ENCODE measurements around the gene ACSF3. TPM values are rescaled to one million over a fixed set of nuclear protein-coding genes. Genes with fewer than 3 reads are reported as not detected.
"Not testable (repeated sequence)": the region's sequence is repeated elsewhere in the genome, so short reads cannot be mapped to it uniquely, and the experiment has no call there.

ACSF3 gene
- total RNA-seq, 1 experiment from 2014 or later, result 10.8 TPM

DNA sequence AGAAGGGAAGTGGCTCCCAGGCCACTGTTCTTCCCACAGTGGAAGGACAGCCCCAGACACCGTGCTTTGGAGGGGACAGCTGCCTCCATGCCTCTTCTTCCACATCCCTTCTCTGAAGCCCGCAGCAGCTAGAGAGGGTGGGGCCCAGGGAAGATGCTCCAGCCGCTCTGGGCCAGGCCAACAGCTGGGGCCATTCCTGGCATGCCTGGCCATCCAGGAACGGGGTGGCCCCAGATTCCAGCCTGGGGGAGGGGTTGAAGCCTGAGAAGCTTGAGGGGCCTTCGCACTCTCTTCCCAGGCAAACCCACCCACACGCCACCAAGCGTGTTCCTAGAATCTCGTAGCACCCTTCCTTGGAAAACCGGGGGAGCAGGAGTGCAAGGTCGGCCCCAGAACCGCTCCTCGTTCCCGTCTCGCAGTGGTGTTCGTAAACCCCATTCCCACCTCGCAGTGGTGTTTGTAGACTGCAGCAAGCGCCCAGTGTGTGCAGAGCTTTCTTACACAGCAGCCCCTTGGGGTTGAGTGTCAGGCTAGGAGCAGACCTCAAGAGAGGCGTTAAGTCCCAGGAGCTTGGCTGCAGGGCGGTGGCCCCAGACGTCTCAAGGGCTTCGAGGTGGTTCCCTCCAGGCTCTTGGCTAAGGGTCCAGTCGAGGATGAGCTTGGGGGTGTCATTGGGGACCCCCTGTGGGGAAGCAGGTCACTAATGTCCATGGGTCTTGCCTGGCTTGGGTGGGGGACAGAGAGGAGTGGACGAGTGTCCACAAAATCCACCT is 80.6 kb downstream of the ACSF3 start:
- no peak for DNase-seq (ENCODE audit: low read depth)

DNA sequence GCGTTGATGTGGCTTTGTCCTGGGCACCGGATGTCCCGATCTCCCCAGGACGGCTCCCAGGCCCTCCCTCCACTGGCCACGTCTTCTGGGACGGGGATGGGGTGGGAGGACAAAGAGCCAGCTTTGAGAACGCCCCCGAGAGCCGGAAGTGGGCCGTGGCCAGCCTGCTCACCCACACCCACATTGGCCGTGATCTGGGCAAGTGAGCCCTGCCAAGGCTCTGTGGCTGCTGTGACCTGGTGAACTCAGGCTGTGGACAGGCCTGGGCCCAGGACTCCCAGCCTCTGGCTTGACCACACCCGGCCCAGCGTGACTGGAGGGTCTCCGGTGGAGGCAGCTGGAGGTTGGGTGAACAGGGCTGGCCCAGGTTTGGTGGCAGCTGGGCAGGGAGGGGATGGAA is 81.2 kb downstream of the ACSF3 start:
- peak; percentile 89 for DNase-seq (ENCODE audit: low read depth)

DNA sequence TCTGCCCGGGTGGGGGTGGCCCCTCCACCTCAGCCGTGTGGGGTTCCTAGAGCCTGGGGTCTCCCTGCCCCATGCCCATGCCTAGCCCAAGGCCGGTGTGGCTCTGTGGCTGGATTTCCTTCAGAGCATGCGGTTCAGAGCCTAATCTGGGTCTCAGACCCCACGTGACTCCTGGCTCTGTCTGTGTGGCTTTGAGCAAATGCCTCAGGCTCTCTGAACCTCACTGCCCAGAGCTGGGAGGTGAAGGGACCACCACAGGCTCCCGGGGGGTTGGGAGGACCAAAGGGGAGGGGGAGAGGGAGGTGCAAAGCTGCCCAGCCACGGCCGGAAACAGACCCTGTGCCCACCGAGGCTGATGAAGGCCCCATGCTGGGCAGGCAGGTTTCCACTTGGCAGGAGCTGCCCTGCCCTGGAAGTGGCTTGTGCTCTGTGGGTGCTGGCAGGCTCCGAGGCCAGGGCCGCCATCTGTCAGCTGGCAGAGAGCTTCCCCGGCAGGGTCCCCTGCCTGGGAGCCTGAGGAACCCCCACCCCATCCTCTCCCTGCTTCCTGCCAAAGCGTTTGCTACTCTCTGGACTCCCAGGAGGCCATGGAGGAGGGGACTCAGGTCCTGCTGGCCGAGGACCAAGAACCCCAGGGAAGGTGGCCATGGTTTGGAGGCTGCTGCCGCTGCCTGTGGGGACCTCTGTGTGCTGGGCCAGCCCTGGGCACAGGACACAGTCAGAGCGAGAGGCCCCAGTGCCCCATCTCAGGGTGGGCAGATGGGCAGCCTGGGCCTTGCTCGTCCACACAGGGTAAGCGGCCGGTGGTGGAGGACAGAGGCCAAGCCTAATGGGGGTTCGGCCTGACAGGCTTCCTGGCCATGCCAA is 81.9 kb downstream of the ACSF3 start:
- DNase-seq (ENCODE audit: low read depth), result peak; percentile 74

DNA sequence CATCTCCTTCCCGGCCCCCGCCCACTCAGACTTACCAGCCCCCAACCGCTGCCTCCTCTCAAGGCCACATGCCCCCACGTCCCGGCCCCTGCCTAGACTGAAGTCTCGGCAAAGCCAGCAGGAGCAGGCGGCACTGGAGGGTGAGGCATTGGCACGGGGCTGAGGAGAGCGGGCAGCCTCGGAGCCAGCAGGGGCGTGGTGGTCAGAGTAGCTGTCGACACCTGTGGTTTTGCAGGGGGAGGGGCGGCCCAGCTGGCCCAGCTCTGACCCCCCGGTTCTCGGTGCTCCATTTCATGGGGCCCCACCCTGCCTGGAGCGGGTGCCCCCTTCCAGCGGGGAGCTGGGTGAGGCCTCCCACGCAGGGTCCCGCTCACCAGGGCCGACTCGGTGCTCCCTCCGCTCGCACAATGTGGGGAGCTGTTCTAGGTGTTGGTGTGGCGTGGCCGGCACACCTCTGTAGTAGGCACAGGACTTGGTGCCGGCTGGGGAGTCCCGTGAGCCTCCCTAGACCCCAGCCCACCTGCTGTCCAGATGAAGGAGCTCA is 82.6 kb downstream of the ACSF3 start:
- no peak for DNase-seq (ENCODE audit: low read depth)

DNA sequence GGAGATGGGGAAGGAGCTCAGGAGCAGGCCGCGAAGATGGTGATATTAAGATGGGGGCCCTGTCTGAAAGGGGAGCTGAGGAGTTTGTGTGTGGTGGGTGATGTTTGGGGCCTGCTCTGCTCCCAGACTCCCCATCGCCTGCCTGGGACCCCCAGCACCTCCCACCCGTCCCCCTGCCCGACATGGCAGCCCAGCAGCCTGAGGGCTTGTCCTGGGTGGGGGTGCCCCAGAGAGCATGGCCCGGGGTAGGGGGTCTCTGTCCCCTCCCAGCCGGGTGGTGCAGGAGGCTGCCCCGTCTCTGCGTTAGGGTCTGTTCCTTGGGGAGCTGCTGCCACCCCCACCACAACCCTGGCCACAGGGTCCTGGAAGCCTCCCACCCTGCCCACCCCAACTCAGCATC is 83.1 kb downstream of the ACSF3 start:
- no peak for DNase-seq (ENCODE audit: low read depth)

DNA sequence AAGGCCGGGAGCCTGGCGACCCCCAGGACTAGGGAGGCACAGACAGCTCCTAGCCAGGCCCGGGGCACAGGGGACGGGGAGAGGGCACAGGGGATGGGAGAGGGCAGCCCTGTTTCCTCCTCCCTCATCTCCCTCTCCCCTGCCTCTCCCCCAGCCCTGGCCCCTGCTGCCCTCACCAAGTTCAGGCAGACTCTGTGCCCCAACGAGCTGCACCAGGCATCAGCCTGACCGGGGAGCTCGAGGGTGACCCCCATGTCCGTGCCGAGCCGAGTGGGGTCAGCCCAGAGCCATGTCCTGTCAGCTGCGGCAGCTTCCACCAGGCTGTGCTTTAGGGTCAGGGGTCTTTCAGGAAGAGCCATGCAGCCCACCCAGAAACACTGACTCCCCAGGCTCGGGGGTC is 83.8 kb downstream of the ACSF3 start:
- no peak for DNase-seq (ENCODE audit: low read depth)

DNA sequence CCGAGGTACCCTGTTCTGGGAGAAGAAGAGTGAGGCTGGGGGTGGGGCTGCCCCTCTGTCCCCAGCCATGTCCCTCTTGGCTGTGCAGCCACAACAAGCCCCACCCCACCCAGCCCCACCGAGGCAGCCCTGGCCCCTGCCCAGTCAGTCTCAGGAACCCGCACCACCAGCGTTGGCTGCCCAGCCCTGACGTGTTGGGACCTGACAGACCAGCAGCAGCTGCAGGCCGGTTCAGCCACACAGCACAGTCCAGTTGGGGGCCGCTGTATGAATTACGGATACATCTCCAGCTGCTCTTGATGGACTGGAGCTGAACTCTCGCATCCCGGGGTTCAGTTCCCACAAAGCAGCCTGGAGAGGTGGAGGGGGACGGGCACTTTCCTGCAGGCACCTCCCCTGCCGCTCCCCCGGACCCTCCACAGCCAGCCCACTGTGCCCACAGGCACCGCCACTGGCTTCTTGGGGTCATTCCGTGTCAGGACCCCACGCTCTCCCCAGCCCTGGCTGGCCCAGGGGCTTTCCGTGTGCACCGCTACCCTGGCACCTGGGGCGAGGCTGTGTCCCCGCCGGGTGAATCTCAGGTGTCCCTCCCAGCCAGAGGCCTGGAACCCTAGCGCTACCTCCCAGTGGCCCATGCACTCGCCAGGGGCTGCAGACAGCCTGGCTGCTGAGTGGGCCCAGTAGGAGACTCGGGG is 84.9 kb downstream of the ACSF3 start:
- DNase-seq (ENCODE audit: low read depth), result no peak

DNA sequence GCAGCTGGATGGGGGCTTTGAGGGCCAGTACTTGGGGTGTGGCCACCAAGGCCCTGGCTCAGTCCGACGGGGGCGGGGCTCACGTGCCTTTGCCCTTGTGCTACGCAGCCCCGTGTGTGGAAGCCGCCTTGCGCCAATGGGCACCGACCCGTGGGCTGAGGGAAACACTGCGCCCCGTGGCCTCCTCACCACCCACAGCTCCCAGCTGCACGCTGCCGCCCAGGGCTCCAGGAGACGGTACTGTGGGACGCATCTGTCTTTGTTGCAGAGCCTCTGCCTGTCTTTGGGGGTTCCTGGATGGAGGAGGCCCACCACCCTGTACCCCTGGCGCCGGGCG is 85.5 kb downstream of the ACSF3 start:
- DNase-seq (ENCODE audit: low read depth), result no peak

DNA sequence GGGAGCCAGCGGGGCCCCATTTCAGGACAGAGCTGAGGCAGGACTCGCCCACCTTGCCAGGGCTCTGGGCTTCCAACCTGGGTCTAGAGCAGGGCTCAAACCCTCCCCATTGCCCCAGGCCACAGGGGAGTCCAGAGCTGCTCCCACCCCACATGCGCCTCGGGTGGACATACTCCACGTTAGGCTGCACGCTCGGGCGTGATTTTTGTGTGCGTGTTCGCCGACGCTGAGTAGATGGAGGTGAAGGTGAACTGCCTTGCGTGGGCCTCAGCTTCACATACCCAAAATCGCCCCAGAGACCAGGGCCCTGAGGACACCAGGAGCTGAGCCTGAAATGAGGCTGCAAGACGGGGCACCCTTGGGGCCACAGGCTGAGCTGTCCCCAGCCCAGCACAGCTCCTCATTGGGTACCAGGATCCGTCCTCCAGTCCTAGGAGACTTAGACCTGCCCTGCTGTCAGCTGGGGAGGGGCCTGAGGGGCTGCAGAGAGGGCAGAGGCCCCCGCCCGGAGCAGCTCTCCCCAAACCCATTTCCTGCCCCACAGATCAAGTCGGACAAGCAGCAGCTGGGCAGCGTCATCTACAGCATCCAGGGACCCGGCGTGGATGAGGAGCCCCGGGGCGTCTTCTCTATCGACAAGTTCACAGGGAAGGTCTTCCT is 86.1 kb downstream of the ACSF3 start:
- DNase-seq (ENCODE audit: low read depth), result no peak

DNA sequence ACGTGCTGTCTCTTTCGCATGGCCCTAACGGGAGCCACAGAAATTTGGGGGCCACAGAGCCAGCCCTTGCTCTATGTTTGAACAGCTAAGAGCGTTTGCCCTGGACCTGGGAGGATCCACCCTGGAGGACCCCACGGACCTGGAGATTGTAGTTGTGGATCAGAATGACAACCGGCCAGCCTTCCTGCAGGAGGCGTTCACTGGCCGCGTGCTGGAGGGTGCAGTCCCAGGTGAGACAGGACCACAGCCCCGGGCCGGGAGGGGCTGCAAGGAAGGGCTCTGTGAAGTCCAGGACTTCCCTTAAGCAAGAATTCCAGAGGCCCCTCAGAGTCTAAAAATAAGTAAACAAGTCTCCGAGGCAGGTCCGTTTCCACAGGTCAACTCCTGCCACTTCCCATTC is 89.8 kb downstream of the ACSF3 start:
- no peak for DNase-seq (ENCODE audit: low read depth)

DNA sequence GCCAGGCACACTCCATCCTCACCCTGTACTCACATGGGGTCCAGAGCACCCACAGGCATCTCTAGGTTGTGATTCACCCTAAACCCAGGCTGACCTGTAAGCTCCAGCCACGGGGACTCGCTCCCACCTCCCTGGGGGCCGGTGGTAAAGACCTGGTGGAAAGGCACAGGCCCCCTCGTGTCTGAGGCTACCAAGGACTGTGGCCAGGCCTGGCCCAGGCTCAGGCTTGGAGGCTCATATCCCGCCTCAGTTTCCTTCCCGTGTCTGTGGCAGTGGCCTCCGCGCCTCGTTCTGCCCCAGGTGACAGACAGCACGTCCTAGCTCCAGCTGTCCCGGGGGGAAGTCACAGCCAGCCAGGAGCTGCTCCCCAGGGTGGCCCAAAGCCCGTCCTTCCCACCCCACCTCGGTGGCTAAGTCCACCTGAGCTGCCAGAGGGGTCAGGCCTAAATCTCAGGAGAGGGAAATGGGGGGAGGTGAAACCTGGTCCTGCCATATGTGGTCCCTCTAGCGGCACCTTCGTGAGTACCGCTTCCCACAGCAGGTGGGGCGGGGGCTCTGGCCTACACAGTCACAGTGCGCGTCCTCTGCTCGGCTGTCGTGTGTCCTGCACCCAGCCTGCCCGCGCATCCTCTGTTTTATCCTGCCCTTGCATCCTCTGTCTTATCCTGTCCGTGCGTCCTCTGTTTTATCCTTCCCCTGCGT is 90.5 kb downstream of the ACSF3 start:
- no peak for DNase-seq (ENCODE audit: low read depth)

DNA sequence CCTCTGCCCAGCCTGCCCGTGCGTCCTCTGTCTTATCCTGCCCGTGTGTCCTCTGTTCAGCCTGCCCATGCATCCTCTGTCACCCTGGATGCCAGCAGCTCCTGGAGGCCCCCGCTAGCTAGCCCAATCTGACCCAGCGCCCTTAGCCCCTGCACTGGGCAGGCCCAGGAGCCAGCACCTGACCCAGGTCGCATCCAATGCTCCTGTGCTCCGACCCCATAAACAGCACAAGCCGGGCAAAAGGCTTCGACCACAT is 91.0 kb downstream of the ACSF3 start:
- no peak for DNase-seq (ENCODE audit: low read depth)

DNA sequence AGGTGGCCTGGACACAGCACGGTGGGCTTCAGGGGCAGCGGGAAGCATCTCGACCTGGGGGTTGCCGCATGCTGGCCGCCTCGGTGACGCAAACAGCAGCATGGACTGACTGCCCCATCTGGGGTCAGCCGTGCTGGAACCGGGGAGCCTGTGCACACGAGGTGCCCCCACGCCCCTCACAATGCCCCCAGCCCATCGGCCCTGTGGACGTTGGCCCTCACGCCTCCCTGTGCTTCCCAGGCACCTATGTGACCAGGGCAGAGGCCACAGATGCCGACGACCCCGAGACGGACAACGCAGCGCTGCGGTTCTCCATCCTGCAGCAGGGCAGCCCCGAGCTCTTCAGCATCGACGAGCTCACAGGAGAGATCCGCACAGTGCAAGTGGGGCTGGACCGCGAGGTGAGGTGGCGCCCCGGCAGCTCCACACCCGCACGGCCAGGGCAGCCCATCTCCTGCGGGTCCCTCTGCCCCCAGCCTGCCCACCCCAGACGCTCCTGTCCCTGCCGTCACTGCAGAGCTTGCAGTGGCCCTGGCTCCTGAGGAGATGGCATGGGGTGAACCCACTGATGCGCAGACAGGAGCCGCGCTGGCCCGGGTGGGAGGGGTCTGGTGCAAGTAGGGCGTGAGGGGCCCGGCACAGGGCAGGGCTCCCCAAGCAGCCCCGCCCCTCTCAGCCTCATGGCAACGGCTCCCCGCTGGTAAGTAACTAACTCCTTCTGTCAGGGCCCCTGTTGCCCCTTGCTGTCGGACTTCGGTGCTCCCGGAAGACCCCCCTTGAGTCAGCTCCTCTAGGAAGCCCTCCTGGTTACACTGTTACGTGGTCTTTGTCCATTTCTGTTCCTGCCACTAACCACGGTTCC is 91.5 kb downstream of the ACSF3 start:
- DNase-seq (ENCODE audit: low read depth), result no peak

DNA sequence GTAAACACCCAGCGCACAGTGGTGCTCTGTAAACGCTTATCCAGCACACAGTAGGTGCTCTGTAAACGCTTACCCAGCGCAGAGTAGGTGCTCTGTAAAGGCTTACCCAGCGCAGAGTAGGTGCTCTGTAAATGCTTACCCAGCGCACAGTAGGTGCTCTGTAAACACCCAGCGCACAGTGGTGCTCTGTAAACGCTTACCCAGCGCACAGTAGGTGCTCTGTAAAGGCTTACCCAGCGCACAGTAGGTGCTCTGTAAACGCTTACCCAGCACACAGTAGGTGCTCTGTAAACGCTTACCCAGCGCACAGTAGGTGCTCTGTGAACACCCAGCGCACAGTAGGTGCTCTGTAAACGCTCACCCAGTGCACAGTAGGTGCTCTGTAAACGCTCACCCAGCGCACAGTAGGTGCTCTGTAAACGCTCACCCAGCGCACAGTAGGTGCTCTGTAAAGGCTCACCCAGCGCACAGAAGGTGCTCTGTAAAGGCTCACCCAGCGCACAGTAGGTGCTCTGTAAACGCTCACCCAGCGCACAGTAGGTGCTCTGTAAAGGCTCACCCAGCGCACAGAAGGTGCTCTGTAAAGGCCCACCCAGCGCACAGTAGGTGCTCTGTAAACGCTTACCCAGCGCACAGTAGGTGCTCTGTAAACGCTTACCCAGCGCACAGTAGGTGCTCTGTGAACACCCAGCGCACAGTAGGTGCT is 92.4 kb downstream of the ACSF3 start:
- DNase-seq (ENCODE audit: low read depth), result not testable (repeated sequence)

DNA sequence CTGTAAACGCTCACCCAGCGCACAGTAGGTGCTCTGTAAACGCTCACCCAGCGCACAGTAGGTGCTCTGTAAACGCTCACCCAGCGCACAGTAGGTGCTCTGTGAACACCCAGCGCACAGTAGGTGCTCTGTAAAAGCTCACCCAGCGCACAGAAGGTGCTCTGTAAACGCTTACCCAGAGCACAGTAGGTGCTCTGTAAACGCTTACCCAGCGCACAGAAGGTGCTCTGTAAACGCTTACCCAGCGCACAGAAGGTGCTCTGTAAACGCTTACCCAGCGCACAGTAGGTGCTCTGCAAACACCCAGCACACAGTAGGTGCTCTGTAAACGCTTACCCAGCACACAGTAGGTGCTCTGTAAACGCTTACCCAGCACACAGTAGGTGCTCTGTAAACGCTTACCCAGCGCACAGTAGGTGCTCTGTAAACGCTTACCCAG is 93.0 kb downstream of the ACSF3 start:
- DNase-seq (ENCODE audit: low read depth), result not testable (repeated sequence)

DNA sequence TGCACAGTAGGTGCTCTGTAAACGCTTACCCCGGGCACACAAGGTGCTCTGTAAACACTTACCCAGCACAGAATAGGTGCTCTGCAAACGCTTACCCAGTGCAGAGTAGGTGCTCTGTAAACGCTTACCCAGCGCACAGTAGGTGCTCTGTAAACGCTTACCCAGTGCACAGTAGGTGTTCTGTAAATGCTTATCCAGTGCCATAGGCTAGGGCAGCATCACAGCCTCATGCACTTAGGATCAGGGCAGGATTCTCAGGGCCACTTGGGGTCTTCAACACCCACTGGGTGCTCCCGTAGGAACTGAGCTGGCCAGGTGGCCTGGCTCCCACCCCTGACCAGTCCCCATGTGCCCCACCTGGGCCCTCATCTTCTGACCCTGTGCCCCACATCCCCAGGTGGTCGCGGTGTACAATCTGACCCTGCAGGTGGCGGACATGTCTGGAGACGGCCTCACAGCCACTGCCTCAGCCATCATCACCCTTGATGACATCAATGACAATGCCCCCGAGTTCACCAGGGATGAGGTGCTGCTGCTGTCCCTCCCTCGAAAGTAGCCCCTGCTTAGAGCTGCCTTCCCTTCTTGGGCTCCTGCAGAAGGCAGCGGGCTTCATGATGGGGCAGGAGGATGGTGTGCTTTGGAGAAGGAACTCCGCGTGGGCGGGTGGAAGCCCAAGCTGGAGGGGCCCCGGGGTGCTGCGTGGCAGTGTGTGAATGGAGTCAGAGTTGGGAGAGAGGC is 93.5 kb downstream of the ACSF3 start:
- peak; percentile 54 for DNase-seq (ENCODE audit: low read depth)

DNA sequence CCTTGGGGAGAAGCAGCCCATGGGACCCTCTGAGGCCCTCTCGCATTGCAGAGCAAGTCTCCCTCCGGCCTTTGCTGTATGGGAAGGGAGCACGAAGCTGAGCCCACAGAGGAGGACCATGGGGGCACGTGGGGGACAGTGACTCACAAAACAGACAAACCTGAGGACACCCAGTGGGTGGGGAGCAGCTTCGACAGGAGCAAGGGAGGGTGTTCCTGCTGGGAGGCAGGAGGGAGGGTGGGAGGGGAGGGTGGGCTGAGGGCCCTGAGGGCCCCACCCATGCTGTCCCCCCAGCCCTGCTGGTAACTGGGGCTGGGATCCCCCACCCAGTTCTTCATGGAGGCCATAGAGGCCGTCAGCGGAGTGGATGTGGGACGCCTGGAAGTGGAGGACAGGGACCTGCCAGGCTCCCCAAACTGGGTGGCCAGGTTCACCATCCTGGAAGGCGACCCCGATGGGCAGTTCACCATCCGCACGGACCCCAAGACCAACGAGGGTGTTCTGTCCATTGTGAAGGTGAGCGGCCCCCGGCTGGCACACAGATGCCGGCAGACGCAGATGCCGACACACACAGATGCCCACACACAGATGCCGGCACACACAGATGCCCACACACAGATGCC is 94.2 kb downstream of the ACSF3 start:
- DNase-seq (ENCODE audit: low read depth), result peak; percentile 35

Measured in RPMI7951 (cell line).